Cardiac fibroblast (primary cell): ENCODE results near the gene TNKS1BP1.

Source experiments
- DNase-seq, 2 donors: peaks; one replicate each; pipeline versions ENCODE4 v3.0.0 to v3.0.0-alpha.2; 2010; ENCODE audit warnings: low read depth in 2 of 2
- H3K4me3 ChIP-seq, 2 donors: replicated peaks in 1 of 2; 1 replicate in 1 of 2; 2 replicates in 1 of 2; pipeline ENCODE4 v1.5.1; 2011; ENCODE audit warnings: low read depth in 2 of 2, low read length in 2 of 2, mild to moderate bottlenecking in 2 of 2, moderate library complexity in 1 of 2
- CTCF ChIP-seq: IDR thresholded peaks from one replicate; pipeline ENCODE4 v1.5.1; 2011; ENCODE audit warnings: low read depth, mild to moderate bottlenecking, low read length, inconsistent platforms

The TNKS1BP1 gene

DNA sequence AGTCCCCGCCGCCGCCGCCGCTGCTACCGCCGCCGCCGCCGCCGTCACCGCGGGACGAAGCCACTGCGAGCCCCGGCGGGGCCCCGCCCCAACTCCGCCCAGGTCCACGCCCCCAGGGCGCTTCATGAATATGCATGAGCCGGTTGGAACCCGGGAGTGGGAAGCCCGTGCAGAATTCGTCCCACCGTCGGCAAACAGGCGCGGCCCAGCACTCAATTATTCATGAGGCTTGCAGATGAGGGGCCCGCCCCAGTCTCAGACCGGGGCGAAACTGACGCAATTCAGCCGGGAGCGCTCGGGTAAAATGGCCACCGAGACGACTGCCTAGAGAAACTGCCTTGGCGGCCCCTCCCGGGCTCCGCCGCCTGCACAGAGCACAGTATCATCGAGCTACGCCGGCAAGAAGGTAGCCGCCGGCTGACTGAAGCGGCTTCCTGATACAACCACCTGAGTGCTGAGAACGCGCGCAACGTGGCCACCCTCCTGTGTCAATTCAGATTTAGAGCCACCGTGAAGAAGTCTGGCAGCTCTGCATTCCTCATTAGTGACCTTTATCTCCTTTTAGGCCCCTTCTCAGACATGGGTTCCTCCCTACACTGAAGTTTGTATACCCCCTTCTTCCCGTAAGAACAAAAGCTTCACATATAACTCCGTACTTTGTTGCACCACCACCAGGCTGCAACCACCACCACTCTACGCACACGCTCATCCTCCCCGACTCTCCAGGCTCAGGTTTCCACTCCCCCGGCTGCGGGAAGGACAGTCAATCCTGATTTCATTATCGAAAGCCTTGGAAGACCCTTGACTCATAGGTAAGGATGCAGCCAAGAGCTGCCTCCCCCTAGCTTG, at the start of gene TNKS1BP1:
TSS of gene TNKS1BP1 (minus strand) at position 67 of the 849 bp plus-strand sequence. CDS start 3,067 bp downstream, outside the sequence.
- no peak for TF ChIP-seq CTCF
- DNase-seq = peak; percentile 98
- H3K4me3 ChIP-seq = peak within 1 kb of the TSS; percentile 86 to 91

GRCh38 chr11:57373146-57373545, 48.4 kb upstream of the TNKS1BP1 start:
- peak in 1 of 2 donors; percentile 20 for DNase-seq
- TF ChIP-seq CTCF = no peak
- no peak overlapping the region for H3K4me3 ChIP-seq

GRCh38 chr11:57370941-57371340, 46.2 kb upstream of the TNKS1BP1 start:
- DNase-seq = no peak
- no peak overlapping the region for H3K4me3 ChIP-seq
- no peak for TF ChIP-seq CTCF

GRCh38 chr11:57370251-57370650, 45.5 kb upstream of the TNKS1BP1 start:
- no peak for TF ChIP-seq CTCF
- DNase-seq = peak in 1 of 2 donors; percentile 43
- H3K4me3 ChIP-seq = no peak overlapping the region

DNA sequence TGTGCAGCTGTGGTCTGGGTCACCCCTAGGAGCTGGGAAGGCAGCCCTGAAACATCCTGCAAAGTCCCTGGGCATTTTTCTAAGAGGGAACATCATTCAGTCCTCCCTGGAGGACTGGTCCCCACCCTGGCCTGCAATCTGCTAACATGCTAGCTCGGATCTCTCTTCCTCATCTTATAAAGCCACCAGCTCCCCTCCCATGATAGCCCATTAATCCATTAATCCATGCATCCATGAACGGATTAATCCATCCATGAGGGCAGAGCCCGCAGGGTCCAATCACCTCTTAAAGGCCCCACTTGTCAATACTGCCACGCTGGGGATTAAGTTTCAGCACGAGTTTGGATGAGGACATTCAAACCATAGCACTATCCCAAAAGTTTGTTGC, 44.1 kb upstream of the TNKS1BP1 start:
- TF ChIP-seq CTCF = no peak
- DNase-seq = no peak

DNA sequence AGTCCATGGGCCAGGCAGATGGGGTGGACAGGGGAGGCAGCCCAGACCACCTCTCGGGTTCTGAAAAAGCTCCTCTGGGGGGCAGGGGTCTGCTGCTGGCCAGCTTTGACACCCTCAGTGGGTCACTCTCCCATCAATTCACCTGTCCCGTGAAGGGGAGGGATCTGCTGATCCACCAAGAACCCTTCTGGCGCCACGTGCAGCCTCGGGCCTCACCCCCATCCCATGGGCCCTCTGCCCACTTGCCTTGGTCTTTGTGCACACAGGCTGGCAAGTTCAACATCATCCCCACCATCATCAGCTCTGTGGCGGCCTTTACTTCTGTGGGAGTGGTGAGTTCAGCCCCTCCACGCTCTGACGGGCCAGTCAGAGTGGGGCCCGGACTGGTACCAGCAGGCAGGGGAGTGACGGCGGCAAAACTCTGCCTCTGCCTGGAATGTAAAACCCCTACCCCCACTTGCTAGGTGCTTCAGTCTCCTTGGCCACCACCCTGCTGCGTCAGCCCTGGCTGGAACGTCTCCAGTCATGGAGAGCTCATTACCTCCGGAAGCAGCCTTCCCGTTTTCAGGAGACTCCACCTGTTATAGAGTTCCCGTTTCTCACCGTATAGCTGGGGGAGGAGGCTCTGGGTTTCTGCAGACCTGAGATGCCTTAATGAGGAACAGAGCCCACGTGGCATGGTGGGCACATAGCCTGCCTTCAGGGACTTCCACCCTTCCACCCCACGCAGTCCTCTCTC, 43.5 kb upstream of the TNKS1BP1 start:
- no peak for DNase-seq
- H3K4me3 ChIP-seq = no peak overlapping the region
- TF ChIP-seq CTCF = no peak

More for the DNA sequence above, 44.1 kb upstream of the TNKS1BP1 start:
- no peak overlapping the region for H3K4me3 ChIP-seq
